Stimulated activated naive CD8-positive, alpha-beta T cell treated with anti-CD3 and anti-CD28 coated beads, Interleukin-15, amount 100 ng/mL, for 72 hours (primary cell): ENCODE data around the gene LBH.
A peak's percentile ranks its signal among the peaks of the same experiment; 100 is the strongest.

ENCODE experiments used
- ATAC-seq: fragments of 150-1000 bp; cut with Tn5 transposase; 2 replicates; pipeline ENCODE4 v1.10.0; 2021; ENCODE audit warnings: mild to moderate bottlenecking, moderate library complexity
- DNase-seq, 2 donors: peaks; one replicate each; pipeline ENCODE4 v3.0.0; 2021 to 2022
- H3K27ac Mint-ChIP-seq, 2 donors: one replicate each; pipeline ENCODE4 v1.8.0; 2022; ENCODE audit warnings: mild to moderate bottlenecking in 2 of 2, mixed read lengths in 2 of 2, moderate library complexity in 2 of 2
- H3K27me3 Mint-ChIP-seq: one replicate; pipeline ENCODE4 v1.8.0; 2022; ENCODE audit warnings: mixed read lengths
- H3K4me1 Mint-ChIP-seq: one replicate; pipeline ENCODE4 v1.8.0; 2022; ENCODE audit warnings: mild to moderate bottlenecking, mixed read lengths
- H3K4me3 Mint-ChIP-seq, 2 donors: one replicate each; pipeline ENCODE4 v1.8.0; 2022; ENCODE audit warnings: mild to moderate bottlenecking in 2 of 2, mixed read lengths in 2 of 2, moderate library complexity in 1 of 2
- H3K9me3 Mint-ChIP-seq, 2 donors: one replicate each; pipeline ENCODE4 v1.8.0; 2022; ENCODE audit warnings: mixed read lengths in 2 of 2

LBH gene

GRCh38 chr2:30224151-30224550 lies 7.2 kb upstream of the LBH start:
- H3K27ac Mint-ChIP-seq = peak overlapping the region in 1 of 2 donors; percentile 75
- peak overlapping the region; percentile 39 to 91 for H3K4me3 Mint-ChIP-seq

GRCh38 chr2:30225131-30225762 lies 6.1 kb upstream of the LBH start:
- Mint-ChIP-seq H3K4me3 (peak overlapping the region; percentile 91), H3K9me3 (no peaks in the 10 kb centered on the region), H3K4me1 (peaks cover 70% of the 10 kb centered on the region), H3K27ac (peak overlapping the region; percentile 97 to 99), H3K27me3 (no peaks in the 10 kb centered on the region)
- DNase-seq (peak in 1 of 2 donors; percentile 37), ATAC-seq (peak; percentile 54)

More at GRCh38 chr2:30224151-30224550, 7.2 kb upstream of the LBH start:
- Mint-ChIP-seq H3K4me1 (peaks cover 63% of the 10 kb centered on the region), H3K9me3 (no peaks in the 10 kb centered on the region), H3K27me3 (no peaks in the 10 kb centered on the region)
- no peak for DNase-seq
- no peak for ATAC-seq

- peak overlapping the region; percentile 91 for H3K4me3 Mint-ChIP-seq
- DNase-seq = peak; percentile 59 to 62
- peak; percentile 61 for ATAC-seq
- no peaks in the 10 kb centered on the region for H3K9me3 Mint-ChIP-seq
- H3K27me3 Mint-ChIP-seq = no peaks in the 10 kb centered on the region
- H3K4me1 Mint-ChIP-seq = peaks cover 77% of the 10 kb centered on the region
- peak overlapping the region; percentile 97 to 99 for H3K27ac Mint-ChIP-seq
Observed at GRCh38 chr2:30226144-30227032, 4.9 kb upstream of the LBH start.

GRCh38 chr2:30229596-30229995 lies 1.7 kb upstream of the LBH start:
- H3K4me3 Mint-ChIP-seq = peak overlapping the region; percentile 43 to 59
- no peak for DNase-seq
- no peak overlapping the region for H3K27ac Mint-ChIP-seq
- H3K4me1 Mint-ChIP-seq = peaks cover 65% of the 10 kb centered on the region
- no peak for ATAC-seq
- H3K9me3 Mint-ChIP-seq = no peaks in the 10 kb centered on the region
- no peaks in the 10 kb centered on the region for H3K27me3 Mint-ChIP-seq

GRCh38 chr2:30230497-30231211 lies 680 bp upstream of the LBH start:
- Mint-ChIP-seq H3K4me1 (peaks cover 64% of the 10 kb centered on the region), H3K27ac (peak overlapping the region; percentile 84 to 88), H3K27me3 (no peaks in the 10 kb centered on the region), H3K9me3 (no peaks in the 10 kb centered on the region), H3K4me3 (peak overlapping the region; percentile 92 to 96)
- ATAC-seq = peak; percentile 32
- DNase-seq = no peak

GRCh38 chr2:30231996-30232800 lies 864 bp downstream of the LBH start:
- Mint-ChIP-seq H3K4me3 (peak overlapping the region; percentile 89 to 96), H3K27me3 (no peaks in the 10 kb centered on the region), H3K9me3 (no peaks in the 10 kb centered on the region), H3K27ac (peak overlapping the region; percentile 87 to 96), H3K4me1 (peaks cover 64% of the 10 kb centered on the region)
- peak; percentile 84 to 85 for DNase-seq
- ATAC-seq = peak; percentile 55

- no peaks in the 10 kb centered on the region for H3K9me3 Mint-ChIP-seq
- peak overlapping the region; percentile 89 to 96 for H3K4me3 Mint-ChIP-seq
- H3K4me1 Mint-ChIP-seq = peaks cover 64% of the 10 kb centered on the region
- H3K27ac Mint-ChIP-seq = peak overlapping the region; percentile 70 to 96
- no peaks in the 10 kb centered on the region for H3K27me3 Mint-ChIP-seq
- DNase-seq (peak in 1 of 2 donors; percentile 47), ATAC-seq (no peak)
Observed at GRCh38 chr2:30232801-30233130, 1.4 kb downstream of the LBH start.

GRCh38 chr2:30233271-30234009 lies 2.1 kb downstream of the LBH start:
- DNase-seq (no peak), ATAC-seq (no peak)
- Mint-ChIP-seq H3K4me3 (peak overlapping the region; percentile 89 to 96), H3K27me3 (no peaks in the 10 kb centered on the region), H3K27ac (peak overlapping the region; percentile 59 to 96), H3K9me3 (no peaks in the 10 kb centered on the region), H3K4me1 (peaks cover 65% of the 10 kb centered on the region)

- Mint-ChIP-seq H3K4me1 (peaks cover 75% of the 10 kb centered on the region), H3K27ac (peak overlapping the region in 1 of 2 donors; percentile 59), H3K4me3 (peak overlapping the region; percentile 89 to 96), H3K9me3 (no peaks in the 10 kb centered on the region), H3K27me3 (no peaks in the 10 kb centered on the region)
- ATAC-seq (peak; percentile 7), DNase-seq (peak in 1 of 2 donors; percentile 64)
Observed at GRCh38 chr2:30234180-30234971, 3.0 kb downstream of the LBH start.

- peak overlapping the region; percentile 89 to 96 for H3K4me3 Mint-ChIP-seq
- no peaks in the 10 kb centered on the region for H3K27me3 Mint-ChIP-seq
- DNase-seq (peak; percentile 64 to 77), ATAC-seq (peak; percentile 53)
- peaks cover 76% of the 10 kb centered on the region for H3K4me1 Mint-ChIP-seq
- H3K27ac Mint-ChIP-seq = peak overlapping the region; percentile 77 to 94
- no peaks in the 10 kb centered on the region for H3K9me3 Mint-ChIP-seq
Observed at GRCh38 chr2:30235008-30235655, 3.8 kb downstream of the LBH start.

- peak overlapping the region; percentile 77 to 94 for H3K27ac Mint-ChIP-seq
- ATAC-seq (peak; percentile 5), DNase-seq (peak; percentile 68 to 74)
- peak overlapping the region; percentile 89 to 96 for H3K4me3 Mint-ChIP-seq
- H3K4me1 Mint-ChIP-seq = peaks cover 76% of the 10 kb centered on the region
- H3K9me3 Mint-ChIP-seq = no peaks in the 10 kb centered on the region
- H3K27me3 Mint-ChIP-seq = no peaks in the 10 kb centered on the region
Observed at GRCh38 chr2:30235859-30236535, 4.7 kb downstream of the LBH start.

- peak overlapping the region; percentile 63 to 94 for H3K27ac Mint-ChIP-seq
Observed at GRCh38 chr2:30236591-30237238, 5.4 kb downstream of the LBH start.

More at GRCh38 chr2:30236591-30237238, 5.4 kb downstream of the LBH start:
- DNase-seq = peak in 1 of 2 donors; percentile 7
- H3K9me3 Mint-ChIP-seq = no peaks in the 10 kb centered on the region
- no peaks in the 10 kb centered on the region for H3K27me3 Mint-ChIP-seq
- peaks cover 84% of the 10 kb centered on the region for H3K4me1 Mint-ChIP-seq
- no peak for ATAC-seq
- H3K4me3 Mint-ChIP-seq = peak overlapping the region; percentile 89 to 96
